Panc1 (cell line): ENCODE data around the gene CCL5. TPM values are rescaled to one million over a fixed set of nuclear protein-coding genes. Genes with fewer than 3 reads are reported as not detected.

Source experiments
- ATAC-seq: fragments of 200-7000 bp; cut with Tn5 transposase; 2 replicates; pipeline ENCODE4 v1.9.1; 2020; ENCODE audit warnings: mild to moderate bottlenecking, moderate library complexity
- BruUV-seq: library from RNA; stranded (reverse); fragments of 400-500 nt; replicated peaks from 2 replicates; lab custom pipeline; 2021; lab: Mats Ljungman, UMichigan
- CTCF ChIA-PET: fragments of 300-600 bp; sonication (Branson Sonifier 250); formaldehyde crosslinking; loops from one replicate; lab custom pipeline; 2022; ENCODE audit warnings: antibody characterized with exemption; lab: Charles Lee
- POLR2A ChIA-PET: fragments of 300-600 bp; sonication (Branson Sonifier 250); formaldehyde crosslinking; loops from one replicate; lab custom pipeline; 2022; ENCODE audit warnings: antibody characterized with exemption; lab: Charles Lee
- DNase-seq: peaks from one replicate; pipeline ENCODE4 v3.0.0-alpha.2; 2010; ENCODE audit warnings: low read depth, low spot score
- H3K27ac ChIP-seq: 2 replicates; pipeline ENCODE4 v1.5.1; 2011; ENCODE audit warnings: mild to moderate bottlenecking, low read length, inconsistent platforms
- H3K27me3 ChIP-seq: fragments of 200-500 bp; sonication (Bioruptor generic); 2 replicates; pipeline ENCODE4 v1.6.0; 2014; ENCODE audit warnings: low read length, inconsistent platforms; ENCODE audit not compliant: control insufficient read depth, insufficient read depth
- H3K36me3 ChIP-seq: fragments of 200-500 bp; sonication (Bioruptor generic); 2 replicates; pipeline ENCODE4 v1.5.1; 2014; ENCODE audit warnings: inconsistent platforms, mild to moderate bottlenecking, low read length, moderate library complexity; ENCODE audit not compliant: control insufficient read depth, insufficient read depth
- H3K4me1 ChIP-seq: 2 replicates; pipeline ENCODE4 v1.5.1; 2011; ENCODE audit warnings: inconsistent platforms, mild to moderate bottlenecking, low read length, moderate library complexity; ENCODE audit not compliant: control insufficient read depth, insufficient read depth
- H3K4me3 ChIP-seq, 2 experiments: 2 replicates each; pipeline ENCODE4 v1.5.1; 2011 to 2012; ENCODE audit warnings: low read depth in 2 of 2, low read length in 2 of 2, mild to moderate bottlenecking in 2 of 2, inconsistent platforms in 1 of 2, moderate library complexity in 1 of 2
- H3K9me3 ChIP-seq: fragments of 200-500 bp; sonication (Bioruptor generic); 2 replicates; pipeline ENCODE4 v1.5.1; 2014; ENCODE audit warnings: low read depth, mild to moderate bottlenecking, inconsistent platforms, low read length, moderate library complexity; ENCODE audit not compliant: control insufficient read depth, insufficient read depth
- CTCF ChIP-seq: fragments of 450-650 bp; IDR thresholded peaks from 2 replicates; pipeline ENCODE4 v1.5.1; 2017; ENCODE audit warnings: mild to moderate bottlenecking
- POLR2AphosphoS5 ChIP-seq: IDR thresholded peaks from 2 replicates; pipeline ENCODE4 v1.6.1; 2012; ENCODE audit warnings: mild to moderate bottlenecking, low read depth, low read length, moderate library complexity
- SIN3A ChIP-seq: IDR thresholded peaks from 2 replicates; pipeline ENCODE4 v1.6.1; 2012; ENCODE audit warnings: low read depth, mild to moderate bottlenecking, low read length, moderate library complexity, borderline replicate concordance; ENCODE audit not compliant: insufficient read depth
- TCF7L2 ChIP-seq: IDR thresholded peaks from 2 replicates; pipeline ENCODE4 v1.6.1; 2011; ENCODE audit warnings: mild to moderate bottlenecking, low read depth, low read length, inconsistent platforms
- in situ Hi-C: cut with HindIII; loops from 2 replicates; pipeline ENCODE4 v1.10.0; 2016; ENCODE audit warnings: low sequenced_read_pairs, low pct_unique_long_range_greater_than_20kb
- intact Hi-C: fragments of 100-400 bp; cut with micrococcal nuclease; formaldehyde crosslinking; loops from one replicate; pipeline ENCODE4 v1.10.0; 2022; ENCODE audit not compliant: unreplicated experiment
- total RNA-seq: library from RNA; stranded (reverse); gene quantifications from one replicate; pipeline ENCODE4 v1.2.1, GENCODE V29; 2021; ENCODE audit not compliant: unreplicated experiment
- TF ChIP-seq, protein P1 (sequence below), 2 experiments: IDR thresholded peaks; 2 replicates each; pipeline ENCODE4 v1.6.1; 2011 to 2012; ENCODE audit warnings: low read depth in 2 of 2, control low read depth in 1 of 2, low read length in 1 of 2, mild to moderate bottlenecking in 1 of 2, moderate library complexity in 1 of 2; ENCODE audit not compliant: insufficient read depth in 1 of 2

CCL5 gene
- total RNA-seq, 1 experiment from 2014 or later: 15.9 TPM

DNA sequence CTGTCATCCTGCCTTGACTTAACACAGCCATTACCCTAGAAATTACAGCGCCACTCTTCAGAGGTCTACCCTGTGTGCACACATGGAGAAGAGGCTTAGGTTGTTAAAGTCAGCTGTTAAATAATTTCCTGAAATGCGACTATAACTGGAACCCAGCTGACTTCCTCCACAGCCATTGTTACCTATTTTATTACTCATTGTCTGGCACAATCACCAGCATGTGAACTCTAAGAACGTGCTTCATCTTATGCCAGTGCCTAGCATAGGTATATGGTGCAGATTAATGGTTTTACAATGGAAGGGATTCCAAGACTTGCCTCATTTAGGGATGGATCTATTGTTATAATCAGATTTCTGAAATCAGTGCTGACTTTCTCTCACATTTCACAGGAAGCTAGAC, 38.5 kb upstream of the CCL5 start:
- DNase-seq (no peak), ATAC-seq (no peak)
- TF ChIP-seq POLR2AphosphoS5: no peak
- TF ChIP-seq, protein P1, sequence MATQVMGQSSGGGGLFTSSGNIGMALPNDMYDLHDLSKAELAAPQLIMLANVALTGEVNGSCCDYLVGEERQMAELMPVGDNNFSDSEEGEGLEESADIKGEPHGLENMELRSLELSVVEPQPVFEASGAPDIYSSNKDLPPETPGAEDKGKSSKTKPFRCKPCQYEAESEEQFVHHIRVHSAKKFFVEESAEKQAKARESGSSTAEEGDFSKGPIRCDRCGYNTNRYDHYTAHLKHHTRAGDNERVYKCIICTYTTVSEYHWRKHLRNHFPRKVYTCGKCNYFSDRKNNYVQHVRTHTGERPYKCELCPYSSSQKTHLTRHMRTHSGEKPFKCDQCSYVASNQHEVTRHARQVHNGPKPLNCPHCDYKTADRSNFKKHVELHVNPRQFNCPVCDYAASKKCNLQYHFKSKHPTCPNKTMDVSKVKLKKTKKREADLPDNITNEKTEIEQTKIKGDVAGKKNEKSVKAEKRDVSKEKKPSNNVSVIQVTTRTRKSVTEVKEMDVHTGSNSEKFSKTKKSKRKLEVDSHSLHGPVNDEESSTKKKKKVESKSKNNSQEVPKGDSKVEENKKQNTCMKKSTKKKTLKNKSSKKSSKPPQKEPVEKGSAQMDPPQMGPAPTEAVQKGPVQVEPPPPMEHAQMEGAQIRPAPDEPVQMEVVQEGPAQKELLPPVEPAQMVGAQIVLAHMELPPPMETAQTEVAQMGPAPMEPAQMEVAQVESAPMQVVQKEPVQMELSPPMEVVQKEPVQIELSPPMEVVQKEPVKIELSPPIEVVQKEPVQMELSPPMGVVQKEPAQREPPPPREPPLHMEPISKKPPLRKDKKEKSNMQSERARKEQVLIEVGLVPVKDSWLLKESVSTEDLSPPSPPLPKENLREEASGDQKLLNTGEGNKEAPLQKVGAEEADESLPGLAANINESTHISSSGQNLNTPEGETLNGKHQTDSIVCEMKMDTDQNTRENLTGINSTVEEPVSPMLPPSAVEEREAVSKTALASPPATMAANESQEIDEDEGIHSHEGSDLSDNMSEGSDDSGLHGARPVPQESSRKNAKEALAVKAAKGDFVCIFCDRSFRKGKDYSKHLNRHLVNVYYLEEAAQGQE (IDR thresholded peaks at IDR 0.05; ENCODE audit: insufficient read depth in 1 of 2, low read depth in 2 of 2, low read length in 1 of 2): no peak
- no peak for TF ChIP-seq CTCF
- TF ChIP-seq TCF7L2: no peak
- no peak for TF ChIP-seq SIN3A
- BruUV-seq: no TSS peak
- in situ Hi-C loops (no loop called here), intact Hi-C loops (no loop called here)
- Histone ChIP-seq H3K9me3 (no peaks in the 10 kb centered on the region), H3K27me3 (no peaks in the 10 kb centered on the region), H3K36me3 (no peaks in the 10 kb centered on the region), H3K4me1 (no peaks in the 10 kb centered on the region), H3K4me3 (no peak overlapping the region), H3K27ac (no peak overlapping the region)
- CTCF ChIA-PET: no interaction called here
- POLR2A ChIA-PET: no interaction called here

GRCh38 chr17:35917519-35918213, 37.5 kb upstream of the CCL5 start:
- Histone ChIP-seq H3K27ac (no peak overlapping the region), H3K9me3 (no peaks in the 10 kb centered on the region), H3K4me3 (no peak overlapping the region), H3K36me3 (no peaks in the 10 kb centered on the region), H3K27me3 (no peaks in the 10 kb centered on the region), H3K4me1 (no peaks in the 10 kb centered on the region)
- ChIA-PET CTCF (no interaction called here), POLR2A (no interaction called here)
- intact Hi-C loops (no loop called here), in situ Hi-C loops (no loop called here)
- DNase-seq: no peak
- ATAC-seq: no peak
- no TSS peak for BruUV-seq
- TF ChIP-seq TCF7L2 (no peak), POLR2AphosphoS5 (no peak), SIN3A (no peak)
- TF ChIP-seq, protein P1 (IDR thresholded peaks at IDR 0.05; ENCODE audit: insufficient read depth in 1 of 2, low read depth in 2 of 2, low read length in 1 of 2): no peak
